PC-9 (cell line): ENCODE measurements around the gene CC2D2A.

ENCODE experiments used
- EZH2 ChIP-seq: fragments of 200-600 bp; sonication (generic); IDR thresholded peaks from 2 replicates; pipeline ENCODE4 v1.8.0; 2017; ENCODE audit warnings: antibody characterized with exemption, low read depth
- TF ChIP-seq, protein P1 (sequence below): fragments of 200-600 bp; sonication (generic); conservative IDR thresholded peaks from 2 replicates; pipeline ENCODE4 v1.6.1; 2017; ENCODE audit warnings: mixed run types, antibody characterized with exemption, mild to moderate bottlenecking, moderate library complexity

DNA sequence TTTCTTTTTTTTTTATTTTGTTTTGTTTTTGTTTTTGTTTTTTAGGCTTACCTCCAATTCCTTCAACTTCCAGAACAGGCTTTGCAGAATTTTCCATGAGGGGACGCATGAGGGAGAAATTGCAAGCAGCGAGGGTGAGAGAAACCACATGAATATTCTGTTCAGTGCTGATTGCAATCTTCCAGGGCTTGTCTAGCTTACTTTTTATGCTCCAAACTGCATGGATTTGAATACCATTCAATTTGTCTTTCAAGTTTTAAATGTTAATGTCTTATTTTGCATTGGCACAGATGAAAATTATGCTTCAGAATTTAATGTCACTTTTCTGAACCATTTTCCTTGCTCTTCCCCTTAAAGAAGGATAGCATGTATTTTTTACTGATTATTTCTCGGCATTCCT, 32.7 kb downstream of the CC2D2A start:
- TF ChIP-seq, protein P1, sequence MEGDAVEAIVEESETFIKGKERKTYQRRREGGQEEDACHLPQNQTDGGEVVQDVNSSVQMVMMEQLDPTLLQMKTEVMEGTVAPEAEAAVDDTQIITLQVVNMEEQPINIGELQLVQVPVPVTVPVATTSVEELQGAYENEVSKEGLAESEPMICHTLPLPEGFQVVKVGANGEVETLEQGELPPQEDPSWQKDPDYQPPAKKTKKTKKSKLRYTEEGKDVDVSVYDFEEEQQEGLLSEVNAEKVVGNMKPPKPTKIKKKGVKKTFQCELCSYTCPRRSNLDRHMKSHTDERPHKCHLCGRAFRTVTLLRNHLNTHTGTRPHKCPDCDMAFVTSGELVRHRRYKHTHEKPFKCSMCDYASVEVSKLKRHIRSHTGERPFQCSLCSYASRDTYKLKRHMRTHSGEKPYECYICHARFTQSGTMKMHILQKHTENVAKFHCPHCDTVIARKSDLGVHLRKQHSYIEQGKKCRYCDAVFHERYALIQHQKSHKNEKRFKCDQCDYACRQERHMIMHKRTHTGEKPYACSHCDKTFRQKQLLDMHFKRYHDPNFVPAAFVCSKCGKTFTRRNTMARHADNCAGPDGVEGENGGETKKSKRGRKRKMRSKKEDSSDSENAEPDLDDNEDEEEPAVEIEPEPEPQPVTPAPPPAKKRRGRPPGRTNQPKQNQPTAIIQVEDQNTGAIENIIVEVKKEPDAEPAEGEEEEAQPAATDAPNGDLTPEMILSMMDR = no peak
- no peak for TF ChIP-seq EZH2
